Activated CD4-positive, alpha-beta T cell treated with anti-CD3 and anti-CD28 coated beads for 36 hours (primary cell): Measurements from ENCODE around the gene PHF23. TPM values are rescaled to one million over a fixed set of nuclear protein-coding genes. Genes with fewer than 3 reads are reported as not detected.

Source experiments
- ATAC-seq: fragments of 200-7000 bp; cut with Tn5 transposase; one replicate; pipeline ENCODE4 v1.10.0; 2021; ENCODE audit warnings: mild to moderate bottlenecking, moderate library complexity
- CTCF ChIA-PET: fragments of 350-600 bp; sonication (Branson Sonifier 250); formaldehyde crosslinking; loops from one replicate; lab custom pipeline; 2021; ENCODE audit warnings: antibody characterized with exemption; lab: Charles Lee
- POLR2A ChIA-PET: fragments of 350-600 bp; sonication (Branson Sonifier 250); formaldehyde crosslinking; loops from one replicate; lab custom pipeline; 2021; ENCODE audit warnings: antibody characterized with exemption, inconsistent platforms; lab: Charles Lee
- DNase-seq: peaks from one replicate; pipeline ENCODE4 v3.0.0-alpha.2; 2020
- H3K27ac Mint-ChIP-seq: one replicate; pipeline ENCODE4 v1.8.0; 2021; ENCODE audit warnings: mixed read lengths
- H3K27me3 Mint-ChIP-seq: one replicate; pipeline ENCODE4 v1.8.0; 2021; ENCODE audit warnings: mixed read lengths
- H3K36me3 Mint-ChIP-seq: one replicate; pipeline ENCODE4 v1.8.0; 2021; ENCODE audit warnings: low read depth, mixed read lengths
- H3K4me1 Mint-ChIP-seq: one replicate; pipeline ENCODE4 v1.8.0; 2021; ENCODE audit warnings: mixed read lengths
- H3K4me3 Mint-ChIP-seq: one replicate; pipeline ENCODE4 v1.8.0; 2021; ENCODE audit warnings: mild to moderate bottlenecking, moderate library complexity, mixed read lengths
- H3K9me3 Mint-ChIP-seq: one replicate; pipeline ENCODE4 v1.8.0; 2021; ENCODE audit warnings: low read depth, mixed read lengths
- intact Hi-C, 2 experiments: fragments of 100-400 bp; cut with DNase I in 1 of 2; cut with micrococcal nuclease in 1 of 2; formaldehyde crosslinking; loops; one replicate each; pipeline versions ENCODE4 v1.14.2 to v1.15.1; 2022 to 2024; cut with DNase I, micrococcal nuclease
- total RNA-seq, 2 experiments: library from RNA; stranded (reverse); gene quantifications; one replicate each; pipeline ENCODE4 v1.2.3, GENCODE V29; 2021

PHF23 gene
- total RNA-seq, 2 experiments from 2014 or later: 23.6 to 35.2 TPM

DNA sequence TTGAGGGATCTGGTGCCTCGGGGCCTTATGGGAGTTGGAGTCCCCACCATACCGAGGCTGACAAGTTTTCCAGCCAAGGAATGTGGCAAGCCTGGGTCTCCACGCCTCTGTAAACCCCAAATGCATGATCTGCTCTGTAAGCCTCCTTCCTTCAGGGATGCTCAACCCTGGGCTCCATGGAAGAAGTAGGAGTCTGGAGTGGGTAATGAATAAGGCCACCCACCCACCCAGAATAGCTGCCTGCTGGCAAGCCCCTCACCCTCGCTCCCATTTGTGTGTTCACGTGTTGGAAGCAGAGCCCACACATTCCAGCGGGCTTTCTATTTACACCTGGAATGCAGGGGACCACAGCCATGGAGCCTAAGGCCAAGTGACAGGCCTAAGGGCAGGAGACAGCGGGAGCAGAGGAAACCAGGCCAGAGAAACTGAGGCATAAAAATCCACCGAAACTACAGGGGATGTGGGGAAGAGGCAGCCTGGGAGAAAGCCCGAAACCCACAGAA lies 24.1 kb downstream of the PHF23 start:
- H3K4me3 Mint-ChIP-seq: peak overlapping the region; percentile 81
- CTCF ChIA-PET: interaction anchor here (1.6 to 1.8 kb wide), 2 partner anchors 20 to 169 kb away, joined by 3 to 7 read pairs; no protein-coding TSS in a partner anchor
- peaks cover 5% of the 10 kb centered on the region for H3K27me3 Mint-ChIP-seq
- no peaks in the 10 kb centered on the region for H3K9me3 Mint-ChIP-seq
- H3K36me3 Mint-ChIP-seq: no peaks in the 10 kb centered on the region
- H3K27ac Mint-ChIP-seq: peak overlapping the region; percentile 93
- DNase-seq (no peak), ATAC-seq (no peak)
- peaks cover 69% of the 10 kb centered on the region for H3K4me1 Mint-ChIP-seq
- POLR2A ChIA-PET: interaction anchor here (0.6 kb wide), 1 partner anchor 1774 kb away, joined by 4 read pairs; no protein-coding TSS in a partner anchor
- intact Hi-C loops: loop anchor here (2.0 to 10.0 kb wide), 4 partner anchors 38 to 570 kb away; partner anchors contain the start of genes ELP5 (in 1 of the 2), KIAA0753 (in 1 of the 2), TP53 (in 1 of the 2) and TXNDC17 (in 1 of the 2)

- ChIA-PET CTCF (interaction anchor here (0.6 to 1.8 kb wide), 4 partner anchors 10 to 169 kb away, joined by 3 to 7 read pairs (median 3); partner anchors contain the start of gene GABARAP), POLR2A (interaction anchor here (0.5 to 0.6 kb wide), 2 partner anchors 42 to 1773 kb away, joined by 4 read pairs; no protein-coding TSS in a partner anchor)
- peak; percentile 82 for ATAC-seq
- Mint-ChIP-seq H3K27ac (peak overlapping the region; percentile 93), H3K4me1 (peaks cover 71% of the 10 kb centered on the region), H3K27me3 (peaks cover 7% of the 10 kb centered on the region), H3K36me3 (no peaks in the 10 kb centered on the region), H3K4me3 (peak overlapping the region; percentile 81), H3K9me3 (no peaks in the 10 kb centered on the region)
- intact Hi-C loops: loop anchor here (1.0 to 10.0 kb wide), 16 partner anchors 9 to 570 kb away; partner anchors contain the start of genes DVL2 (in 2 of the 2), ELP5 (in 2 of the 2), PHF23 (in 2 of the 2) and EIF5A (in 1 of the 2)
- DNase-seq: peak; percentile 100
Observed at GRCh38 chr17:7214300-7215135, 24.7 kb downstream of the PHF23 start.

DNA sequence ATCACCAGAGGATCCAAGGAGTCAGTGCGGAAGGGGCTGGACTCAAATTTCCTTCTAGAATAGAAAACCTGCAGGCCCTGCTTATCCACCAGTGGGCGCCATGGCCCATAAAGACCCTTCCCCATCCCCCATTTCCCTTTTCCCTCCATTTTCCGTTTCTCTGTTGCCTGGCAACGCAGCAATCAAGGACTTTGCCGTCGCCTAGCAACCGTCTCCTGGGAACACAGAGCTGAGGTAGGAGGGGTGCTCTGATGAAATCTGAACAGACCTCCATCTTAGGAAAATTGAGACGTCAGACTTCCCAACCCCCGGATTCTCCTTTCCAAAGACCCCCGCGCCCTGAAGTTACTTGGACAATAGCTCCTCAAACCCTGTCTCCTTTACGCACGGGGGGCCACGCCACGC lies 25.4 kb downstream of the PHF23 start:
- DNase-seq (peak; percentile 79), ATAC-seq (peak; percentile 0)
- H3K4me3 Mint-ChIP-seq: peak overlapping the region; percentile 81
- no peaks in the 10 kb centered on the region for H3K36me3 Mint-ChIP-seq
- ChIA-PET POLR2A (interaction anchor here (0.5 kb wide), 1 partner anchor 43 kb away, joined by 4 read pairs; no protein-coding TSS in a partner anchor), CTCF (interaction anchor here (0.8 to 1.8 kb wide), 3 partner anchors 21 to 168 kb away, joined by 3 to 7 read pairs (median 3); partner anchors contain the start of gene GABARAP)
- peak overlapping the region; percentile 93 for H3K27ac Mint-ChIP-seq
- intact Hi-C loops: loop anchor here (1.0 to 10.0 kb wide), 16 partner anchors 9 to 569 kb away; partner anchors contain the start of genes DVL2 (in 2 of the 2), ELP5 (in 2 of the 2), PHF23 (in 2 of the 2) and EIF5A (in 1 of the 2)
- H3K27me3 Mint-ChIP-seq: peaks cover 7% of the 10 kb centered on the region
- peaks cover 65% of the 10 kb centered on the region for H3K4me1 Mint-ChIP-seq
- H3K9me3 Mint-ChIP-seq: no peaks in the 10 kb centered on the region

DNA sequence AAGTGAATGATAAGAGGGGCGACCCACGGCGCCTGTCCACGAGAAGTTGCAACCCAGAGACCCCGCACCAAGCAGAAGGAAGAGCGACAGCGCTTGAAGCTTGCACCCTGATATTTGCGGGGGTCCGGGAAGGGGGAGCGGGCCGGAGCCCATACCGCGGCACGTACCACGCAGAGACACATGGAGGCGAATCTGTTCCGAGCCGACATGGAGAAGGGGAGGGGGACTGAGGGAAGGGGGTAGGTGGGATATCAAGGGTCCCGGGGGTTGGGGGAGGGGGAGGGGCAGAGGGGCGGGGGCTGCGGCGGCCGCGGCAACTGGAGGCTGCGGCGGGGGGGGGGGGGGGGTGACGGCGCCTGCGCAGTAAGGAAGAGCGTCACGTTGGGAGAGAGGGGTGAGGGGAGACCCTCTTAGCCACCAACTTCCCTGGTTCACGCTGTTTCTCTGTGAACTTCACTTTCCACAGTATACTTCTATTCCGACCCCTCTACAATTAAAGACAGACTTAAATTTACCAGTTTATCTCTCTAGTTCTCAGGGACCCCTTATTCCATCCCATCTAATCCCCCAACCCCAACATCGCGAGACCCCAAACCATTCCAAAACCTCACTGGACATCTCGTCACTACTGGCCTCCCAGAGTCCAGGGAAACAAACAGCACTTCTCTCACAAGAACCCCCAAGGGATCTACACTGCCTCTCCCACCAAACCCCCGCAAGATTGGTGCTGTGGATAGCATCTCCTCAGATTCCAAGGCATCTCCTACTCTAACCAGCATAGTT lies 27.6 kb downstream of the PHF23 start:
- Mint-ChIP-seq H3K4me1 (peaks cover 48% of the 10 kb centered on the region), H3K36me3 (no peaks in the 10 kb centered on the region), H3K27ac (no peak overlapping the region), H3K4me3 (peak overlapping the region; percentile 20), H3K27me3 (peaks cover 7% of the 10 kb centered on the region), H3K9me3 (no peaks in the 10 kb centered on the region)
- ChIA-PET POLR2A (no interaction called here), CTCF (no interaction called here)
- no peak for DNase-seq
- no peak for ATAC-seq
- intact Hi-C loops: loop anchor here in 1 of 2 experiments (10.0 kb wide), 1 partner anchor 567 kb away; the partner anchor contains the start of genes KIAA0753 and TXNDC17

GRCh38 chr17:7208754-7209460 lies 30.4 kb downstream of the PHF23 start:
- Mint-ChIP-seq H3K27me3 (peaks cover 7% of the 10 kb centered on the region), H3K4me1 (peaks cover 42% of the 10 kb centered on the region), H3K4me3 (no peak overlapping the region), H3K36me3 (no peaks in the 10 kb centered on the region), H3K27ac (no peak overlapping the region), H3K9me3 (no peaks in the 10 kb centered on the region)
- ChIA-PET CTCF (no interaction called here), POLR2A (no interaction called here)
- DNase-seq: no peak
- intact Hi-C loops: no loop called here
- no peak for ATAC-seq

GRCh38 chr17:7208027-7208571 lies 31.2 kb downstream of the PHF23 start:
- Mint-ChIP-seq H3K4me3 (no peak overlapping the region), H3K4me1 (peaks cover 38% of the 10 kb centered on the region), H3K9me3 (no peaks in the 10 kb centered on the region), H3K27ac (no peak overlapping the region), H3K36me3 (no peaks in the 10 kb centered on the region), H3K27me3 (peaks cover 7% of the 10 kb centered on the region)
- intact Hi-C loops: no loop called here
- ChIA-PET CTCF (no interaction called here), POLR2A (no interaction called here)
- no peak for ATAC-seq
- no peak for DNase-seq

DNA sequence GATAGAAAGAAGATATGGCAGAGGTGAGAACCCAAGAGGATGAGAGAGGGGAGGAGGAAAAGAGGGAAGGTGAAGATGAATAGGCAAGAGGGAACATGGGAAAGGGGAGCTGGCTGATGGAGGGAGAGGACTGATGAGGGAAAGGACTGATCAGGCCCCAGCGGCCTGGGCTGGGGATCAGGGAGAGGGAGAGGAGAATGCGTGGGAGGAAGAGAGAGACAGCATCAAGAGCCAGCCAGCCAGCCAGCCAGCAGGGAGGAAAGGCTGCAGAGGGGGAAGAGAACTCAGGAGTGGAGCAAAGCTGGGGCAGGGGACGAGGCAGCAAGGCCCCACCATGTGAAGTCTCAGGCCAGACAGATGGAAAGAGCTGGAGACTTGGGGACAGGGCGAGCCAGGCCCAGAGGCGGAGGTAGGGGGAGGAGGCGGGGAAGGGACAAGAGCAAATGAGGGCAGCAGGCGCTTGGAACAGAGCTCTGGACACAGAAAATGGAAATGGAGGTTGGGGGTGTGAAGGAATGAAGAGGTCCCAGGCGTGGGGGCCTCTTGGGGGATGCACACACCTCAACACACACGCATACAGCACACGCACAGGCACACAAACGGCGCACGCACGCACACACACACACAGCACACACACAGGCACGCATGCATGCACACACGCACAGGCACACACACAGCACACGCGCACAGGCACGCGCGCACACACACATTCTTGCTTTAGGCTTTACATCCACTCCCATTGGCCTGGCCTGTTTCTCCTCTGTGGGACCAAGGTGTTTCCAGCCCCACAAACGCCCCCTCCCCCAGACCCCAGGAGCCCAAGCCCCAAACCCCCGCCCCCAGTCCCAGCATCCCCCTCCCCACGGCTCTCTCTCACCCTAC lies 31.9 kb downstream of the PHF23 start:
- no peaks in the 10 kb centered on the region for H3K36me3 Mint-ChIP-seq
- H3K27me3 Mint-ChIP-seq: peaks cover 7% of the 10 kb centered on the region
- DNase-seq (no peak), ATAC-seq (no peak)
- CTCF ChIA-PET: interaction anchor here (0.5 kb wide), 1 partner anchor 116 kb away, joined by 4 read pairs; no protein-coding TSS in a partner anchor
- no peak overlapping the region for H3K27ac Mint-ChIP-seq
- intact Hi-C loops: no loop called here
- no peaks in the 10 kb centered on the region for H3K9me3 Mint-ChIP-seq
- POLR2A ChIA-PET: interaction anchor here (0.7 kb wide), 1 partner anchor 479 kb away, joined by 3 read pairs; no protein-coding TSS in a partner anchor
- peaks cover 36% of the 10 kb centered on the region for H3K4me1 Mint-ChIP-seq
- no peak overlapping the region for H3K4me3 Mint-ChIP-seq

DNA sequence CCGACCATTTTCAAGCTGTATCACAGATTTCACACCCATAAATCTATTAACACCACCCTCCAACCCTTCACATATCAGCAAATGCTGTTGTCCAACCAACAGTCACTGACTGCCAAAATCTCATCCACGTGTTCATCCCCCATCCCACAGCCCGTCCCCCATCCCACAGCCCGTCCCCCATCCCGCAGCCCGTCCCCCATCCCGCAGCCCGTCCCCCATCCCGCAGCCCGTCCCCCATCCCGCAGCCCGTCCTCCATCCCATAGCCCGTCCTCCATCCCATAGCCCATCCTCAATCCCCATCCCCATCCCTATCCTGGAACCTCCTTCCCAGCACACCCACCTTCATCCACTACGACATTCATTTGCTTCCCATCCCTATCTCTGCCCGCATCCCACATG lies 33.7 kb downstream of the PHF23 start:
- no peaks in the 10 kb centered on the region for H3K36me3 Mint-ChIP-seq
- peak overlapping the region; percentile 75 for H3K4me3 Mint-ChIP-seq
- DNase-seq (no peak), ATAC-seq (no peak)
- H3K9me3 Mint-ChIP-seq: no peaks in the 10 kb centered on the region
- H3K27me3 Mint-ChIP-seq: peaks cover 2% of the 10 kb centered on the region
- intact Hi-C loops: loop anchor here (1.0 kb wide), 4 partner anchors 9 to 182 kb away; partner anchors contain the start of genes BCL6B (in 1 of the 2) and PHF23 (in 1 of the 2)
- POLR2A ChIA-PET: no interaction called here
- CTCF ChIA-PET: no interaction called here
- H3K27ac Mint-ChIP-seq: peak overlapping the region; percentile 83
- peaks cover 28% of the 10 kb centered on the region for H3K4me1 Mint-ChIP-seq

DNA sequence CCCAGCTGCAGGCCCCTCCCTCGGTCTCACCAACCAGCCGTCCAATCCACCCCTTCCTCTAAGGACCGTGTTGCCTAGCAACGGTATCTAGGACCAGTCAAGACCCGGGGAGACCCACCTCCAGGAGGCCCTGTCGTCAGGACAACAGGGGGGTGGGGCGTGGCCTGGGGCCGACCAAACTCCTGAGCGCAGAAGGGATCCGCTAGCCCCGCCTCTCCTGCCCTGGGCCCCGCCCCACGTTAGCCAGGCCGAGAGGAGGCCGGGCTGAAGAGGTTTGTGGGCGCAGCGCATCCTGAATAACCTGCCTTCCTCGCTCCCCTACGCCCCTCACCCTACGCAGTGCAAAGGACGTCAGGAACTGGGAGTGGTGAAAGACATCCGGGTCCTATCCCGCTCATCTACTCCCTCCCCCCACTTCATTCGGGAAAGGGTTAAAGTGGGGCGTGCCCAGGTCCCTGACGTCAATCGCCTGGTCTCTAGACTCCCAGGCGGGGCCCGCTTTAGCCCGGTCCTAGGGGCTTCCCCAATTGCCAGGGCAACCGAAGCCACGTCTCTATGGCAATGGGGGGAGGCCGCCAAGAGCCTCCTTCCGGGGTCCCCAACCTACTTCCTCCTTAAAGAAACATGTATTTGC lies 34.3 kb downstream of the PHF23 start:
- peak overlapping the region; percentile 83 for H3K27ac Mint-ChIP-seq
- POLR2A ChIA-PET: interaction anchor here (0.7 kb wide), 1 partner anchor 14 kb away, joined by 5 read pairs; the partner anchor contains the start of gene DLG4
- peaks cover 24% of the 10 kb centered on the region for H3K4me1 Mint-ChIP-seq
- H3K27me3 Mint-ChIP-seq: no peaks in the 10 kb centered on the region
- peak; percentile 95 for DNase-seq
- CTCF ChIA-PET: no interaction called here
- H3K36me3 Mint-ChIP-seq: no peaks in the 10 kb centered on the region
- ATAC-seq: peak; percentile 92
- no peaks in the 10 kb centered on the region for H3K9me3 Mint-ChIP-seq
- intact Hi-C loops: loop anchor here (1.0 kb wide), 4 partner anchors 9 to 182 kb away; partner anchors contain the start of genes BCL6B (in 1 of the 2) and PHF23 (in 1 of the 2)
- H3K4me3 Mint-ChIP-seq: peak overlapping the region; percentile 75
